ENCODE data around the gene OAS2.
"Not testable (repeated sequence)": the region's sequence is repeated elsewhere in the genome, so short reads cannot be mapped to it uniquely, and the experiment has no call there.

GRCh38 chr12:112988823-112989385 lies 10.6 kb downstream of the OAS2 start:
- TF ChIP-seq POLR2A (IDR thresholded peaks at IDR 0.05; ENCODE audit: low read depth, low read length); NFXL1 (IDR thresholded peaks at IDR 0.05; ENCODE audit: borderline replicate concordance); CTCF (IDR thresholded peaks at IDR 0.05 in 2 of 3, conservative IDR thresholded peaks at IDR 0.05 in 1 of 3; ENCODE audit: control insufficient read depth in 2 of 3, extremely low read depth in 1 of 3, insufficient read depth in 1 of 3, low read depth in 3 of 3, low read length in 3 of 3); FOXM1 (IDR thresholded peaks at IDR 0.05; ENCODE audit: low read depth, low read length); CHD2 (IDR thresholded peaks at IDR 0.05; ENCODE audit: borderline replicate concordance, low read depth, low read length); ZZZ3 (IDR thresholded peaks at IDR 0.05; ENCODE audit: control insufficient read depth, insufficient read length, low read depth); SREBF2 (IDR thresholded peaks at IDR 0.05; ENCODE audit: low read length); RFX5 (IDR thresholded peaks at IDR 0.05; ENCODE audit: low read depth, low read length); ESRRA (IDR thresholded peaks at IDR 0.05; ENCODE audit: low read length): not testable (repeated sequence)
- TF ChIP-seq, protein P1, sequence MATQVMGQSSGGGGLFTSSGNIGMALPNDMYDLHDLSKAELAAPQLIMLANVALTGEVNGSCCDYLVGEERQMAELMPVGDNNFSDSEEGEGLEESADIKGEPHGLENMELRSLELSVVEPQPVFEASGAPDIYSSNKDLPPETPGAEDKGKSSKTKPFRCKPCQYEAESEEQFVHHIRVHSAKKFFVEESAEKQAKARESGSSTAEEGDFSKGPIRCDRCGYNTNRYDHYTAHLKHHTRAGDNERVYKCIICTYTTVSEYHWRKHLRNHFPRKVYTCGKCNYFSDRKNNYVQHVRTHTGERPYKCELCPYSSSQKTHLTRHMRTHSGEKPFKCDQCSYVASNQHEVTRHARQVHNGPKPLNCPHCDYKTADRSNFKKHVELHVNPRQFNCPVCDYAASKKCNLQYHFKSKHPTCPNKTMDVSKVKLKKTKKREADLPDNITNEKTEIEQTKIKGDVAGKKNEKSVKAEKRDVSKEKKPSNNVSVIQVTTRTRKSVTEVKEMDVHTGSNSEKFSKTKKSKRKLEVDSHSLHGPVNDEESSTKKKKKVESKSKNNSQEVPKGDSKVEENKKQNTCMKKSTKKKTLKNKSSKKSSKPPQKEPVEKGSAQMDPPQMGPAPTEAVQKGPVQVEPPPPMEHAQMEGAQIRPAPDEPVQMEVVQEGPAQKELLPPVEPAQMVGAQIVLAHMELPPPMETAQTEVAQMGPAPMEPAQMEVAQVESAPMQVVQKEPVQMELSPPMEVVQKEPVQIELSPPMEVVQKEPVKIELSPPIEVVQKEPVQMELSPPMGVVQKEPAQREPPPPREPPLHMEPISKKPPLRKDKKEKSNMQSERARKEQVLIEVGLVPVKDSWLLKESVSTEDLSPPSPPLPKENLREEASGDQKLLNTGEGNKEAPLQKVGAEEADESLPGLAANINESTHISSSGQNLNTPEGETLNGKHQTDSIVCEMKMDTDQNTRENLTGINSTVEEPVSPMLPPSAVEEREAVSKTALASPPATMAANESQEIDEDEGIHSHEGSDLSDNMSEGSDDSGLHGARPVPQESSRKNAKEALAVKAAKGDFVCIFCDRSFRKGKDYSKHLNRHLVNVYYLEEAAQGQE (IDR thresholded peaks at IDR 0.05; ENCODE audit: low read depth, low read length) = not testable (repeated sequence)
- TF ChIP-seq, protein P2, sequence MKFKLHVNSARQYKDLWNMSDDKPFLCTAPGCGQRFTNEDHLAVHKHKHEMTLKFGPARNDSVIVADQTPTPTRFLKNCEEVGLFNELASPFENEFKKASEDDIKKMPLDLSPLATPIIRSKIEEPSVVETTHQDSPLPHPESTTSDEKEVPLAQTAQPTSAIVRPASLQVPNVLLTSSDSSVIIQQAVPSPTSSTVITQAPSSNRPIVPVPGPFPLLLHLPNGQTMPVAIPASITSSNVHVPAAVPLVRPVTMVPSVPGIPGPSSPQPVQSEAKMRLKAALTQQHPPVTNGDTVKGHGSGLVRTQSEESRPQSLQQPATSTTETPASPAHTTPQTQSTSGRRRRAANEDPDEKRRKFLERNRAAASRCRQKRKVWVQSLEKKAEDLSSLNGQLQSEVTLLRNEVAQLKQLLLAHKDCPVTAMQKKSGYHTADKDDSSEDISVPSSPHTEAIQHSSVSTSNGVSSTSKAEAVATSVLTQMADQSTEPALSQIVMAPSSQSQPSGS (IDR thresholded peaks at IDR 0.05; ENCODE audit: low read length) = not testable (repeated sequence)
- TF ChIP-seq, protein P3, sequence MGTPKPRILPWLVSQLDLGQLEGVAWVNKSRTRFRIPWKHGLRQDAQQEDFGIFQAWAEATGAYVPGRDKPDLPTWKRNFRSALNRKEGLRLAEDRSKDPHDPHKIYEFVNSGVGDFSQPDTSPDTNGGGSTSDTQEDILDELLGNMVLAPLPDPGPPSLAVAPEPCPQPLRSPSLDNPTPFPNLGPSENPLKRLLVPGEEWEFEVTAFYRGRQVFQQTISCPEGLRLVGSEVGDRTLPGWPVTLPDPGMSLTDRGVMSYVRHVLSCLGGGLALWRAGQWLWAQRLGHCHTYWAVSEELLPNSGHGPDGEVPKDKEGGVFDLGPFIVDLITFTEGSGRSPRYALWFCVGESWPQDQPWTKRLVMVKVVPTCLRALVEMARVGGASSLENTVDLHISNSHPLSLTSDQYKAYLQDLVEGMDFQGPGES (IDR thresholded peaks at IDR 0.05) = not testable (repeated sequence)
